ENCODE results near the gene BMP8B. TPM values are rescaled to one million over a fixed set of nuclear protein-coding genes. Genes with fewer than 3 reads are reported as not detected.

BMP8B gene
- total and polyA plus RNA-seq, 2 of the 8 experiments (the other 6 are each of a cell fraction or from before 2014, with no cell fraction given), result 0.37 to 0.50 TPM

- H3K36me3 ChIP-seq (ENCODE audit: control insufficient read depth in 2 of 4, insufficient read depth in 4 of 4, low read length in 3 of 4), result no peaks in the 10 kb centered on the region
- no peak overlapping the region for H3K14ac ChIP-seq (ENCODE audit: insufficient read length)
- H3K4ac ChIP-seq (replicated peaks; ENCODE audit: insufficient read length, low read depth, low read length), result no peak overlapping the region
- no peaks in the 10 kb centered on the region for H4K20me1 ChIP-seq (replicated peaks in 1 of 2; ENCODE audit: control insufficient read depth in 1 of 2, insufficient read depth in 2 of 2, low read length in 2 of 2)
- H2BK5ac ChIP-seq (ENCODE audit: low read depth, low read length), result no peak overlapping the region
- no peak overlapping the region for H3K4me2 ChIP-seq (ENCODE audit: insufficient read depth in 1 of 2, low read depth in 2 of 2, low read length in 2 of 2)
- H2BK15ac ChIP-seq (ENCODE audit: low read length), result no peak overlapping the region
- FAIRE-seq, result no peak
- peaks cover 0 to 13% (median 5%) of the 10 kb centered on the region in 4 experiments; a peak in 5 of 7 replicates for H3K27me3 ChIP-seq (replicated peaks in 1 of 4; ENCODE audit: control insufficient read depth in 3 of 4, extremely low read depth in 1 of 4, insufficient read depth in 3 of 4, low read length in 3 of 4)
- no peaks in the 10 kb centered on the region for H3K23me2 ChIP-seq (ENCODE audit: low read depth, low read length)
- ChIA-PET POLR2A (ENCODE audit: partially characterized antibody) (no interaction called here), CTCF (ENCODE audit: partially characterized antibody) (no interaction called here)
- no peaks in the 10 kb centered on the region for H3K9me3 ChIP-seq (ENCODE audit: insufficient read depth in 2 of 2, low read depth in 1 of 2, low read length in 1 of 2)
- no peak overlapping the region for H3K27ac ChIP-seq (ENCODE audit: low read depth, low read length)
- no peak overlapping the region for H2AFZ ChIP-seq (ENCODE audit: low read length)
- no peak overlapping the region for H3K4me3 ChIP-seq (ENCODE audit: extremely low read depth in 1 of 4, insufficient read depth in 2 of 4, low read depth in 3 of 4, low read length in 4 of 4)
- no peak overlapping the region for H3K56ac ChIP-seq (replicated peaks; ENCODE audit: insufficient read length, low read depth, low read length)
- no peak overlapping the region for H3K9ac ChIP-seq (replicated peaks in 1 of 4; ENCODE audit: extremely low read depth in 1 of 4, low read depth in 3 of 4, low read length in 3 of 4)
- H4K5ac ChIP-seq (ENCODE audit: insufficient read length, low read depth, low read length), result no peak overlapping the region
- no peak overlapping the region for H2BK120ac ChIP-seq (replicated peaks; ENCODE audit: low read depth, low read length)
- DNase-seq (ENCODE audit: low read depth in 1 of 2, low spot score in 2 of 2), result no peak
- no peaks in the 10 kb centered on the region for H3K79me2 ChIP-seq (ENCODE audit: control insufficient read depth in 1 of 2, insufficient read depth in 2 of 2, low read length in 2 of 2)
- H2BK12ac ChIP-seq (ENCODE audit: low read depth, low read length), result no peak overlapping the region
- H3K4me1 ChIP-seq (replicated peaks in 1 of 4; ENCODE audit: control insufficient read depth in 3 of 4, insufficient read depth in 4 of 4, low read length in 3 of 4), result no peaks in the 10 kb centered on the region
- 83% methylated on average over 12 of the region's 12 CpGs; no CpG with 5 or more reads in 1 of the 2 experiments for WGBS, 2 experiments (ENCODE audit: extremely low coverage in 1 of 2, insufficient coverage in 1 of 2, insufficient read length in 1 of 2, insufficient replicate concordance in 2 of 2, low coverage in 1 of 2, low lambda C conversion rate in 2 of 2, missing lambda C conversion rate in 1 of 2)
- H4K91ac ChIP-seq (replicated peaks; ENCODE audit: insufficient read length, low read length), result no peak overlapping the region
- no peaks in the 10 kb centered on the region for H3K79me1 ChIP-seq (ENCODE audit: low read depth, low read length)
- no peak overlapping the region for H4K8ac ChIP-seq (ENCODE audit: extremely low read depth, insufficient read depth, low read length)
- no peak for TF ChIP-seq RAD21 (IDR thresholded peaks at IDR 0.05 in 1 of 2, conservative IDR thresholded peaks at IDR 0.05 in 1 of 2; ENCODE audit: low read depth in 2 of 2, low read length in 2 of 2)
- H2AK5ac ChIP-seq (ENCODE audit: low read depth, low read length), result no peak overlapping the region
- H2BK20ac ChIP-seq (ENCODE audit: low read length), result no peak overlapping the region
- no peak overlapping the region for H3K23ac ChIP-seq (ENCODE audit: insufficient read length)
- H3K18ac ChIP-seq (ENCODE audit: extremely low read depth, low read length), result no peak overlapping the region
Measured at GRCh38 chr1:39776400-39776713, 12.3 kb downstream of the BMP8B start.
